NT2/D1 (cell line): ENCODE data around the gene RMI1.

Experiments
- YY1 ChIP-seq: IDR thresholded peaks from 2 replicates; pipeline ENCODE4 v1.6.1; 2011; ENCODE audit not compliant: insufficient read length, insufficient read depth
- ZNF274 ChIP-seq: IDR thresholded peaks from 2 replicates; pipeline ENCODE4 v1.6.1; 2011; ENCODE audit warnings: mild to moderate bottlenecking, low read depth, low read length

DNA sequence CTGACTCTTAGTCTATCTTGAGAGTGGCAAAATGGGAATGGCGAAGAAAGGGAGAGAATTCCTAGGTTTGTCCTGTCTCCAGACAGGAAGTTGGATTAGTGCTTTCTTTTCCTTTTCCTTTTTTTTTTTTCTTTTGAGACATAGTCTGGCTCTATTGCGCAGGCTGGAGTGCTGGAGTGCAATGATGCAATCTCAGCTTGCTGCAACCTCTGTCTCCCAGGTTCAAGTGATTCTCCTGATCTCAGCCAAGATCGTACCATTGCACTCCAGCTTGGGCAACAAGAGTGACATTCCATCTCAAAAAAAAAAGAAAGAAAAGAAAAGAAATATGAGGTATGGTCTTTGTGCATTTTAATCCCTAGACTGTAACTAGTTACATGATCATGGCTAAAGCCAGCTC lies 46.8 kb upstream of the RMI1 start:
- TF ChIP-seq YY1 (no peak), ZNF274 (no peak)
